SKM-1 treated with dmso at 0.1 percent for 144 hours (cell line): ENCODE data around the gene NXPH4.

Source experiments
- DNase-seq: peaks from one replicate; lab custom pipeline; 2025; ENCODE audit not compliant: unreplicated experiment; lab: John Stamatoyannopoulos, UW

Gene NXPH4

GRCh38 chr12:57268264-57268663, 51.7 kb downstream of the NXPH4 start:
- DNase-seq: no peak

- DNase-seq: no peak
Measured at GRCh38 chr12:57270966-57271470, 54.4 kb downstream of the NXPH4 start.

GRCh38 chr12:57272337-57273151, 56.0 kb downstream of the NXPH4 start:
- DNase-seq: no peak

- DNase-seq: no peak
Measured at GRCh38 chr12:57273516-57273915, 56.9 kb downstream of the NXPH4 start.
